Progenitor cell of endocrine pancreas (in vitro differentiated cells): ENCODE data around the gene SPINK4. TPM values are rescaled to one million over a fixed set of nuclear protein-coding genes. Genes with fewer than 3 reads are reported as not detected.

Experiments used
- DNase-seq: peaks from one replicate; pipeline ENCODE4 v3.0.0; 2021; ENCODE audit warnings: low spot score; ENCODE audit not compliant: unreplicated experiment
- H3K27ac Mint-ChIP-seq: 2 replicates; pipeline ENCODE4 v1.8.0; 2021; ENCODE audit warnings: mild to moderate bottlenecking, moderate library complexity, mixed read lengths
- H3K27me3 Mint-ChIP-seq: 2 replicates; pipeline ENCODE4 v1.8.0; 2021; ENCODE audit warnings: mixed read lengths
- H3K36me3 Mint-ChIP-seq: 2 replicates; pipeline ENCODE4 v1.8.0; 2022; ENCODE audit warnings: mixed read lengths; ENCODE audit not compliant: insufficient read depth
- H3K4me1 Mint-ChIP-seq: 2 replicates; pipeline ENCODE4 v1.8.0; 2021; ENCODE audit warnings: low read depth, mixed read lengths
- H3K4me3 Mint-ChIP-seq: 2 replicates; pipeline ENCODE4 v1.8.0; 2021; ENCODE audit warnings: low read depth, mild to moderate bottlenecking, moderate library complexity, mixed read lengths
- H3K9me3 Mint-ChIP-seq: 2 replicates; pipeline ENCODE4 v1.8.0; 2021; ENCODE audit warnings: low read depth, mixed read lengths
- total RNA-seq: library from RNA; stranded (reverse); gene quantifications from 2 replicates; pipeline ENCODE4 v1.2.1, GENCODE V29; 2021
- TF ChIP-seq, protein P1 (sequence below): fragments of 200-600 bp; sonication (generic); IDR thresholded peaks from one replicate; pipeline ENCODE4 v1.5.0; 2021; ENCODE audit warnings: antibody characterized with exemption, mild to moderate bottlenecking; ENCODE audit not compliant: unreplicated experiment

The SPINK4 gene
- total RNA-seq, 1 donor from 2014 or later, result not detected

DNA sequence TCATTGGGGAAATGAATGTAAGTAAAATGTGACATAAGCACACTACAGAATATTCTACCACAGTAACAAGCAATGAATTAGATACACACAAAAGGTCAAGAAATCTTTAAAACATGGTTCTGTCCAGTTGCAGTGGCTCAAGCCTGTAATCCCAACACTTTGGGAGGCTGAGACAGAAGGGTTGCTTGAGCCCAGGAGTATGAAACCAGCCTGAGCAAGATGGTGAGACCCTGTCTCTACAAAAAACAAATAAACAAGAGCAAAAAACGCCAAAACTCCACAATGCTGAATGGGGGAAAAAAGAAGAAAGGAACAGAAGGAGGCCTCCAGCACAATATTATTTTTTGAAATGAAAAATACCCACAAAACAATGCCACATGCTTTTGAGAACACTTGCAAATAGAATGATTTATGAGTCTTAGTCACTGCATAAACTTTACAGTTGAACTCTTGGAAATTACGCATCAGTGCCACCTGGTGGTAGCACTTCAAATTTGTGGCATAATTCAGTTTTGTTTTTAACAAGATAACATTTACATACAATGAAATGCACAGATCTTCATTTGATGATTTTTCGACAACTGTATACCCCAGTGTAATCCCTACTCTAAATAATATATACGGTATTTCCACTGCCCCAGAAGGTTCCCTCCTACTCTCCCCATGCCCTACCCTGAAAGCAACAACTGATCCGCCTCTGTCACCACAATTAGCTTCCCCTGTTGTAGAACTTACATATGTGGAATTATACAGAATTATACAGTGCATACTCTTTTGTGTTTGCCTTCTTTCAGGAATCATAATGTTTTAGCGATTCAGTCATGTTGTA is 14.4 kb upstream of the SPINK4 start:
- peak; percentile 42 for DNase-seq
- TF ChIP-seq, protein P1, sequence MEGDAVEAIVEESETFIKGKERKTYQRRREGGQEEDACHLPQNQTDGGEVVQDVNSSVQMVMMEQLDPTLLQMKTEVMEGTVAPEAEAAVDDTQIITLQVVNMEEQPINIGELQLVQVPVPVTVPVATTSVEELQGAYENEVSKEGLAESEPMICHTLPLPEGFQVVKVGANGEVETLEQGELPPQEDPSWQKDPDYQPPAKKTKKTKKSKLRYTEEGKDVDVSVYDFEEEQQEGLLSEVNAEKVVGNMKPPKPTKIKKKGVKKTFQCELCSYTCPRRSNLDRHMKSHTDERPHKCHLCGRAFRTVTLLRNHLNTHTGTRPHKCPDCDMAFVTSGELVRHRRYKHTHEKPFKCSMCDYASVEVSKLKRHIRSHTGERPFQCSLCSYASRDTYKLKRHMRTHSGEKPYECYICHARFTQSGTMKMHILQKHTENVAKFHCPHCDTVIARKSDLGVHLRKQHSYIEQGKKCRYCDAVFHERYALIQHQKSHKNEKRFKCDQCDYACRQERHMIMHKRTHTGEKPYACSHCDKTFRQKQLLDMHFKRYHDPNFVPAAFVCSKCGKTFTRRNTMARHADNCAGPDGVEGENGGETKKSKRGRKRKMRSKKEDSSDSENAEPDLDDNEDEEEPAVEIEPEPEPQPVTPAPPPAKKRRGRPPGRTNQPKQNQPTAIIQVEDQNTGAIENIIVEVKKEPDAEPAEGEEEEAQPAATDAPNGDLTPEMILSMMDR, result peak; percentile 87
- Mint-ChIP-seq H3K4me1 (peaks cover 3% of the 10 kb centered on the region), H3K27ac (no peak overlapping the region), H3K36me3 (no peaks in the 10 kb centered on the region), H3K27me3 (no peaks in the 10 kb centered on the region), H3K4me3 (no peak overlapping the region), H3K9me3 (no peaks in the 10 kb centered on the region)

- H3K36me3 Mint-ChIP-seq, result no peaks in the 10 kb centered on the region
- H3K27me3 Mint-ChIP-seq, result no peaks in the 10 kb centered on the region
- no peak overlapping the region for H3K27ac Mint-ChIP-seq
- peaks cover 3% of the 10 kb centered on the region for H3K4me1 Mint-ChIP-seq
- H3K4me3 Mint-ChIP-seq, result no peak overlapping the region
- no peak for DNase-seq
- TF ChIP-seq, protein P1, result no peak
- no peaks in the 10 kb centered on the region for H3K9me3 Mint-ChIP-seq
These were observed 13.0 kb upstream of the SPINK4 start for GRCh38 chr9:33227008-33227398.

- Mint-ChIP-seq H3K4me1 (peaks cover 3% of the 10 kb centered on the region), H3K9me3 (no peaks in the 10 kb centered on the region), H3K4me3 (no peak overlapping the region), H3K27me3 (peaks cover 4% of the 10 kb centered on the region), H3K36me3 (no peaks in the 10 kb centered on the region), H3K27ac (no peak overlapping the region)
- TF ChIP-seq, protein P1, result no peak
- DNase-seq, result no peak
These were observed 12.2 kb upstream of the SPINK4 start for GRCh38 chr9:33227741-33228140.

DNA sequence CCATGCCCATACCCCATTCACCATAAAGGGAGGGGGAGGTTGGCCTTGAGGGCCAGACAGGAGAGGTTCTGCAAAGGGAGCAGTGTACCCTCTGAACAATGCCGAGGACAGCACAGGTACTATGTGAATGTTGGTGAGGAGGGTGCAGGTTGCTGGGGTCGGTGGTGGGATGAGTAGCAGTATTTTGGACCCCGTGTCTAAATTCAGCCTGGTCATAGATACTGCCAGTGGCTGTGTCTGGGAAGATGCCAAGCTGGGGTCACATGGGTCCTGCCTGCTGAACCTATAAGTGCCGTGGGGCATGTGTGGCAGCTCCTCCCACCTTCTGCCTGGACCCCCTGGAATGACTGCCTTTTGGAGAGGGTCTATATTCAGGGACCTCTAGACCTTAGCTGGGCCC is 11.4 kb upstream of the SPINK4 start:
- H3K9me3 Mint-ChIP-seq, result no peaks in the 10 kb centered on the region
- H3K27ac Mint-ChIP-seq, result no peak overlapping the region
- TF ChIP-seq, protein P1, result no peak
- no peaks in the 10 kb centered on the region for H3K36me3 Mint-ChIP-seq
- H3K4me3 Mint-ChIP-seq, result no peak overlapping the region
- no peak for DNase-seq
- H3K4me1 Mint-ChIP-seq, result peaks cover 3% of the 10 kb centered on the region
- H3K27me3 Mint-ChIP-seq, result peaks cover 8% of the 10 kb centered on the region

- Mint-ChIP-seq H3K36me3 (no peaks in the 10 kb centered on the region), H3K27ac (no peak overlapping the region), H3K9me3 (no peaks in the 10 kb centered on the region), H3K27me3 (peaks cover 8% of the 10 kb centered on the region), H3K4me1 (peaks cover 3% of the 10 kb centered on the region), H3K4me3 (no peak overlapping the region)
- TF ChIP-seq, protein P1, result no peak
- DNase-seq, result no peak
These were observed 10.4 kb upstream of the SPINK4 start for GRCh38 chr9:33229359-33230114.
